Gastrocnemius medialis (tissue), 4 donors: ENCODE data around the gene DAB2IP. TPM values are rescaled to one million over a fixed set of nuclear protein-coding genes. Genes with fewer than 3 reads are reported as not detected.

ENCODE experiments used
- ATAC-seq, 2 donors: fragments of 150-250 bp; one replicate each; pipeline ENCODE4 v1.9.1; 2016
- DNase-seq, 2 donors: peaks; one replicate each; pipeline ENCODE4 v3.0.0-alpha.2; 2019
- H3K27ac ChIP-seq, 4 donors: fragments of 200-600 bp; sonication (generic); 1 replicate in 1 of 4; 2 replicates in 3 of 4; pipeline ENCODE4 v1.5.1; 2016 to 2018; ENCODE audit warnings: mild to moderate bottlenecking in 2 of 4, moderate library complexity in 1 of 4
- H3K27me3 ChIP-seq, 3 donors: fragments of 200-600 bp; sonication (generic) in 2 of 3; 1 replicate in 1 of 3; 2 replicates in 2 of 3; pipeline versions ENCODE4 v1.5.1 to v1.6.0; 2016 to 2019; ENCODE audit warnings: mild to moderate bottlenecking in 1 of 3, moderate library complexity in 1 of 3
- H3K36me3 ChIP-seq, 2 donors: fragments of 200-600 bp; sonication (generic) in 1 of 2; one replicate each; pipeline ENCODE4 v1.5.1; 2017 to 2018
- H3K4me1 ChIP-seq, 2 donors: fragments of 200-600 bp; sonication (generic) in 1 of 2; one replicate each; pipeline ENCODE4 v1.5.1; 2016 to 2017; ENCODE audit warnings: mild to moderate bottlenecking in 2 of 2
- H3K4me3 ChIP-seq, 4 donors: fragments of 200-600 bp; sonication (generic) in 3 of 4; 1 replicate in 1 of 4; 2 replicates in 3 of 4; pipeline ENCODE4 v1.5.1; 2016 to 2019; ENCODE audit warnings: mild to moderate bottlenecking in 2 of 4
- H3K9me3 ChIP-seq, 3 donors: fragments of 200-600 bp; sonication (generic) in 2 of 3; 1 replicate in 1 of 3; 2 replicates in 2 of 3; pipeline ENCODE4 v1.5.1; 2016 to 2019
- POLR2A ChIP-seq, 2 donors: fragments of 450-650 bp; IDR thresholded peaks; one replicate each; pipeline ENCODE4 v1.6.1; 2017; ENCODE audit warnings: antibody characterized with exemption in 2 of 2, mild to moderate bottlenecking in 2 of 2, moderate library complexity in 2 of 2
- in situ Hi-C, 4 donors: fragments of 200-750 bp; cut with MboI; loops; one replicate each; pipeline versions ENCODE4 v1.15.0 to v1.8.0; 2017; ENCODE audit warnings: low sequenced_read_pairs in 4 of 4
- intact Hi-C: fragments of 100-400 bp; cut with DNase I; formaldehyde crosslinking; loops from one replicate; pipeline ENCODE4 v1.15.1; 2023; ENCODE audit warnings: low total_unique reads
- total RNA-seq, 4 donors: library from RNA; depleted of rRNA; stranded (reverse); fragments of >200 nt; gene quantifications; one replicate each; pipeline versions ENCODE4 v1.1.0 to v1.2.3, GENCODE V29; 2016
- TF ChIP-seq, protein P1 (sequence below), 5 experiments: fragments of 450-650 bp in 3 of 5; fragments of 200-600 bp in 2 of 5; sonication (generic) in 2 of 5; IDR thresholded peaks in 4 of 5; conservative IDR thresholded peaks in 1 of 5; 1 replicate in 4 of 5; 2 replicates in 1 of 5; pipeline ENCODE4 v1.5.1; 2016 to 2019; ENCODE audit warnings: antibody characterized with exemption in 5 of 5, mild to moderate bottlenecking in 3 of 5, moderate library complexity in 3 of 5

The DAB2IP gene
- total RNA-seq, 4 donors from 2014 or later: 22.7 to 68.2 (median 37.4) TPM

DNA sequence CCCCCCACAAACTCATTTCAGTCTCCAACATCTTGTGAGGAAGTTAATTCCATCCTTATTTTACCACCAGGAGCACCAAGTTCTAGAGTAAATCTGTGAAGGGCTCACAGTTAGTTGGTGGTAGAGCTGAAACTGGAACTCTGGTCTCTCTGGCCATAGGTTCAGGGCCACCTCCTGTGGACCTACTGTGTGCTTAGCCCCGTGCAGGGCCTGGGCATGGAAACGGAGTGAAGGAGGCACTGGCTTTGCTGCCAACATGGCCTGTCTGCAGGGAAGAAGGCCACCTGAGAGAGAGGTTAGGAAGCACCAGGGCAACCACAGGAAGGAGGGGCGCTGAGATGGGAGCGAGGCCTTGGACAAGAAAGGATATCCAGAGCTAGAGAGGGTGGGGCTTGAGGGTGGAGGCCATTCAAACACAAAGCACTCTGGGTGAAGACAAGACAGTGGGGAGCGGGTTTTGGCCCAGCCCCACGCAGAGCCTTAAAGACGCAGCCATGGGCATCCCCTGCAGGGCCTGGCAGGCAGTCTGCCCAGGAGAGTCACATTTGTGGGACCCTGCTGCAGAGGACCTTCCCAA lies 16.0 kb upstream of the DAB2IP start:
- ATAC-seq (no peak), DNase-seq (no peak)
- Histone ChIP-seq H3K27me3 (no peaks in the 10 kb centered on the region), H3K4me1 (peaks cover 66 to 82% of the 10 kb centered on the region in 2 donors), H3K9me3 (no peaks in the 10 kb centered on the region), H3K4me3 (no peak overlapping the region), H3K27ac (peak overlapping the region; percentile 6 to 37 (median 18)), H3K36me3 (no peaks in the 10 kb centered on the region)
- no peak for TF ChIP-seq POLR2A (IDR thresholded peaks at IDR 0.05)
- TF ChIP-seq, protein P1, sequence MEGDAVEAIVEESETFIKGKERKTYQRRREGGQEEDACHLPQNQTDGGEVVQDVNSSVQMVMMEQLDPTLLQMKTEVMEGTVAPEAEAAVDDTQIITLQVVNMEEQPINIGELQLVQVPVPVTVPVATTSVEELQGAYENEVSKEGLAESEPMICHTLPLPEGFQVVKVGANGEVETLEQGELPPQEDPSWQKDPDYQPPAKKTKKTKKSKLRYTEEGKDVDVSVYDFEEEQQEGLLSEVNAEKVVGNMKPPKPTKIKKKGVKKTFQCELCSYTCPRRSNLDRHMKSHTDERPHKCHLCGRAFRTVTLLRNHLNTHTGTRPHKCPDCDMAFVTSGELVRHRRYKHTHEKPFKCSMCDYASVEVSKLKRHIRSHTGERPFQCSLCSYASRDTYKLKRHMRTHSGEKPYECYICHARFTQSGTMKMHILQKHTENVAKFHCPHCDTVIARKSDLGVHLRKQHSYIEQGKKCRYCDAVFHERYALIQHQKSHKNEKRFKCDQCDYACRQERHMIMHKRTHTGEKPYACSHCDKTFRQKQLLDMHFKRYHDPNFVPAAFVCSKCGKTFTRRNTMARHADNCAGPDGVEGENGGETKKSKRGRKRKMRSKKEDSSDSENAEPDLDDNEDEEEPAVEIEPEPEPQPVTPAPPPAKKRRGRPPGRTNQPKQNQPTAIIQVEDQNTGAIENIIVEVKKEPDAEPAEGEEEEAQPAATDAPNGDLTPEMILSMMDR (IDR thresholded peaks at IDR 0.05 in 4 of 5, conservative IDR thresholded peaks at IDR 0.05 in 1 of 5): peak in 1 of 5 experiments; percentile 4
- in situ Hi-C loops (no loop called here), intact Hi-C loops (loop anchor here (2.0 kb wide), 1 partner anchor 91 kb away; no protein-coding TSS in a partner anchor)

DNA sequence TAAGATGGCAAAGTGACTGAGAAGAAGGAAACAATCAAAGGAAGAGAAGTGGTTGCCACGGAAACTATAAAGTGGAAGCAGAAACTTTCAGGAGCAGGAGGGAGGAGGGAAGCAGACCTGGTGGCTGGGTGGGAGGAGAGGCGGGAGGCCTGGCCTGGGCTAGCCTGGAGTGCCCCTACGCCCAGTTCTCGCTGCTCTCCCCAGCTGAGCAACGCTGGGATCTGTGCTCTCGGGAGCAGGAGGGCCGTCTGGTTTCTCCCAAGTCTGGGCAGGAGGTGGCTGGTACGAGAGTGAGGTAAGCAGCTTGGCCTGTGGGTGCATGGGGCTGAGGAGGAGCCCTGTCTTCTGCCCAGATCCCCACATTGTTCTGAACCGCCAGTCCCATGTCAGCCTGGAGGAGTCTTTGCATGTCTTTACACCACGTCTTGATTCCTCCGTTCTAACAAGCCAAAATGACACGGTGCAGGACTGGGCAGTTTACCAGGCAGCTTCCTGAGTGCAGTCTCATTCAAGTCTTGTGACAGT lies 15.0 kb upstream of the DAB2IP start:
- H3K27me3 ChIP-seq: no peaks in the 10 kb centered on the region
- no peak for TF ChIP-seq POLR2A (IDR thresholded peaks at IDR 0.05)
- TF ChIP-seq, protein P1 (IDR thresholded peaks at IDR 0.05 in 4 of 5, conservative IDR thresholded peaks at IDR 0.05 in 1 of 5): no peak
- ATAC-seq: peak; percentile 50 to 66
- H3K4me3 ChIP-seq: no peak overlapping the region
- peak in 1 of 2 donors; percentile 65 for DNase-seq
- H3K4me1 ChIP-seq: peaks cover 76 to 85% of the 10 kb centered on the region in 2 donors
- peak overlapping the region; percentile 8 to 58 (median 42) for H3K27ac ChIP-seq
- in situ Hi-C loops (no loop called here), intact Hi-C loops (no loop called here)
- H3K9me3 ChIP-seq: no peaks in the 10 kb centered on the region
- H3K36me3 ChIP-seq: no peaks in the 10 kb centered on the region

DNA sequence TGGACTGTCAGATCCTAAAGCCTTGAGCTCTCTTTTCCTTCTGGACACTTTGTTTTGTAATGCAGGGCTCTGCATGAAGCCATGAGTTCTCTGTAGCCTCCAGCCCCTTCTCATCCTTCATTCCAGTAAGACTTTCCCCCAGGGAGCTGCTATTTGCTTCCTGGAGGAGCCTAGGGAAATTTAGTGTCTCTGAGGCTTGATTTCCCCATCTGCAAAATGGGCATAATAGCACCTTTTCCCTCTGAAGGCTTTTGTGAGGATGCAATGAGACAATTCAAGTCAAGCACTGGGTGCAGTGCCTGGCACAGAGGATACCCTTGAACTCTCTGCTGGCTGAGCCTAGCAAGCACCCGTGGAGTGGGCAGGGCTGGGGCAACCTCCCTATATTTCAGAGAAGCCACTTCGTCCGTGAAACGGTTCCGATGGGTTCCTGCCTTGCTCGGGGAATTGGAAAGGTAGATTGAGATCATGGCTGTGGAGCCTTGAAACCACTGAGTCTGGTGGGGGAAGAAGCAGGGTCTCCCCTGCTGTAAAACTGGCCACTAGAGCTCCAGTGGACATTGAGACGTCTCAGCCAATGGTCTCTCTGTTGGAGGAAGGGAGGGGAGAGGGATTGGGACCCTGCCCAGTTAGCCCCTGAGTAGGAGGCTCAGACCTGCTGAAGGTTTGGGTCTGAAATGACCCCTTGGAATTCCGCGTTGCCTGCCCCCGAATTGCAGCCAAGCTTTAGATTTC lies 14.3 kb upstream of the DAB2IP start:
- H3K4me1 ChIP-seq: peaks cover 77% of the 10 kb centered on the region in 2 donors
- DNase-seq (no peak), ATAC-seq (no peak)
- in situ Hi-C loops (no loop called here), intact Hi-C loops (no loop called here)
- no peaks in the 10 kb centered on the region for H3K36me3 ChIP-seq
- TF ChIP-seq, protein P1 (IDR thresholded peaks at IDR 0.05 in 4 of 5, conservative IDR thresholded peaks at IDR 0.05 in 1 of 5): no peak
- no peak for TF ChIP-seq POLR2A (IDR thresholded peaks at IDR 0.05)
- no peaks in the 10 kb centered on the region for H3K9me3 ChIP-seq
- peak overlapping the region; percentile 31 to 55 (median 44) for H3K27ac ChIP-seq
- H3K27me3 ChIP-seq: no peaks in the 10 kb centered on the region
- H3K4me3 ChIP-seq: no peak overlapping the region

DNA sequence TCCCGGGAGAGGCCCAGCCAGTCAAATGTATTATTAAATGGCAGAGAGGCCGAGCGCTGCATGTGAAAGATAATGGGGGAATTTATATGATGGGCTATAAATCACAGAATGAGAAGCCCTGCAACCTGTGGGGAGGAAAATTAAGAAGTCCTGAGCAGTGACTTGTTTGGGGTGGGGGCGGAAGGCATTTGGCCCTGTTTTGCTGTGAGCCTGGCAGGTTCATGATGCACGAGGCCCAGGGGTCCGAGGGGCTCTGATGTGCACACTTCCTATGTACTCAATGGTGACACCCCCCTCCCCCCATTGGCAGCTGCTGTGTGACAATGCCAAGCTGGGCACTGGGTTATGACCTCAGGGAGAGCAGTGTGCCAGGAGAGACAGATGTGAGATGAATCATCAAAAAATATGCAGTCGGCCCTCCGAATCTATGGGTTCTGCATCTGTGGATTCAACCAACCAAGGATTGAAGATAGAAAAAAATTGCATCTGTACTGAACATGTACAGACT lies 13.7 kb upstream of the DAB2IP start:
- intact Hi-C loops (no loop called here), in situ Hi-C loops (no loop called here)
- no peaks in the 10 kb centered on the region for H3K9me3 ChIP-seq
- ATAC-seq (peak in 1 of 2 donors; percentile 20), DNase-seq (peak in 1 of 2 donors; percentile 59)
- no peak overlapping the region for H3K4me3 ChIP-seq
- no peaks in the 10 kb centered on the region for H3K36me3 ChIP-seq
- H3K27ac ChIP-seq: peak overlapping the region; percentile 31 to 55 (median 44)
- no peak for TF ChIP-seq POLR2A (IDR thresholded peaks at IDR 0.05)
- TF ChIP-seq, protein P1 (IDR thresholded peaks at IDR 0.05 in 4 of 5, conservative IDR thresholded peaks at IDR 0.05 in 1 of 5): no peak
- no peaks in the 10 kb centered on the region for H3K27me3 ChIP-seq
- H3K4me1 ChIP-seq: peaks cover 71 to 77% of the 10 kb centered on the region in 2 donors
